ENCODE measurements around the gene SULT1B1. TPM values are rescaled to one million over a fixed set of nuclear protein-coding genes. Genes with fewer than 3 reads are reported as not detected.

Gene SULT1B1
- not detected in 2 replicates for total RNA-seq

GRCh38 chr4:69760455-69760854, at the start of gene SULT1B1:
SULT1B1 (minus strand) TSS chr4:69760620; CDS start chr4:69755217, 5,403 bp downstream.
- no peak for DNase-seq (ENCODE audit: low read depth)
- Histone ChIP-seq H3K27me3 (ENCODE audit: control insufficient read depth, insufficient read depth, low read length) (no peaks in the 10 kb centered on the region), H3K36me3 (ENCODE audit: control insufficient read depth, insufficient read depth, low read length) (no peaks in the 10 kb centered on the region), H3K4me3 (ENCODE audit: low read depth, low read length) (no peak within 1 kb of the TSS)
- TF ChIP-seq CTCF (IDR thresholded peaks at IDR 0.05; ENCODE audit: insufficient read depth, low read length, poor library complexity, severe bottlenecking) = no peak

- no peak for TF ChIP-seq CTCF (IDR thresholded peaks at IDR 0.05; ENCODE audit: insufficient read depth, low read length, poor library complexity, severe bottlenecking)
- no peak overlapping the region for H3K4me3 ChIP-seq (ENCODE audit: low read depth, low read length)
- H3K27me3 ChIP-seq (ENCODE audit: control insufficient read depth, insufficient read depth, low read length) = no peaks in the 10 kb centered on the region
- DNase-seq (ENCODE audit: low read depth) = no peak
- no peaks in the 10 kb centered on the region for H3K36me3 ChIP-seq (ENCODE audit: control insufficient read depth, insufficient read depth, low read length)
Observed at GRCh38 chr4:69800599-69800998, 40.2 kb upstream of the SULT1B1 start.

GRCh38 chr4:69799337-69799736, 38.9 kb upstream of the SULT1B1 start:
- TF ChIP-seq CTCF (IDR thresholded peaks at IDR 0.05; ENCODE audit: insufficient read depth, low read length, poor library complexity, severe bottlenecking) = no peak
- H3K27me3 ChIP-seq (ENCODE audit: control insufficient read depth, insufficient read depth, low read length) = no peaks in the 10 kb centered on the region
- DNase-seq (ENCODE audit: low read depth) = no peak

GRCh38 chr4:69793732-69794131, 33.3 kb upstream of the SULT1B1 start:
- no peak for TF ChIP-seq CTCF (IDR thresholded peaks at IDR 0.05; ENCODE audit: insufficient read depth, low read length, poor library complexity, severe bottlenecking)
- Histone ChIP-seq H3K4me3 (ENCODE audit: low read depth, low read length) (no peak overlapping the region), H3K36me3 (ENCODE audit: control insufficient read depth, insufficient read depth, low read length) (no peaks in the 10 kb centered on the region), H3K27me3 (ENCODE audit: control insufficient read depth, insufficient read depth, low read length) (no peaks in the 10 kb centered on the region)
- no peak for DNase-seq (ENCODE audit: low read depth)

More at GRCh38 chr4:69799337-69799736, 38.9 kb upstream of the SULT1B1 start:
- H3K36me3 ChIP-seq (ENCODE audit: control insufficient read depth, insufficient read depth, low read length) = no peaks in the 10 kb centered on the region
- H3K4me3 ChIP-seq (ENCODE audit: low read depth, low read length) = no peak overlapping the region

- no peak for DNase-seq (ENCODE audit: low read depth)
Observed at GRCh38 chr4:69787879-69788278, 27.5 kb upstream of the SULT1B1 start.

More at GRCh38 chr4:69787879-69788278, 27.5 kb upstream of the SULT1B1 start:
- Histone ChIP-seq H3K27me3 (ENCODE audit: control insufficient read depth, insufficient read depth, low read length) (no peaks in the 10 kb centered on the region), H3K4me3 (ENCODE audit: low read depth, low read length) (no peak overlapping the region), H3K36me3 (ENCODE audit: control insufficient read depth, insufficient read depth, low read length) (no peaks in the 10 kb centered on the region)
- no peak for TF ChIP-seq CTCF (IDR thresholded peaks at IDR 0.05; ENCODE audit: insufficient read depth, low read length, poor library complexity, severe bottlenecking)
